HAP-1 (cell line): ENCODE measurements around the gene CD28.

ENCODE experiments used
- DNase-seq, 2 experiments: peaks; one replicate each; pipeline ENCODE4 v3.0.0-alpha.2; 2016 to 2020; ENCODE audit warnings: low spot score in 2 of 2
- H3K27me3 ChIP-seq: fragments of 250-450 bp; sonication (Bioruptor Pico); 2 replicates; pipeline ENCODE4 v1.5.1; 2020; ENCODE audit warnings: low read depth, mild to moderate bottlenecking, moderate library complexity
- H3K36me3 ChIP-seq: fragments of 250-450 bp; sonication (Bioruptor Pico); replicated peaks from 2 replicates; pipeline ENCODE4 v1.5.1; 2020; ENCODE audit warnings: mild to moderate bottlenecking
- H3K4me1 ChIP-seq: fragments of 250-450 bp; sonication (Bioruptor Pico); 2 replicates; pipeline ENCODE4 v1.5.1; 2020; ENCODE audit warnings: mild to moderate bottlenecking
- H3K4me3 ChIP-seq: fragments of 250-450 bp; sonication (Bioruptor Pico); 2 replicates; pipeline ENCODE4 v1.5.1; 2020; ENCODE audit warnings: mild to moderate bottlenecking, moderate library complexity
- H3K9me3 ChIP-seq: fragments of 250-450 bp; sonication (Bioruptor Pico); 2 replicates; pipeline ENCODE4 v1.5.1; 2020; ENCODE audit warnings: mild to moderate bottlenecking, moderate library complexity
- in situ Hi-C: fragments of 300-500 bp; cut with MboI; formaldehyde crosslinking; loops from 3 replicates; pipeline ENCODE4 v1.14.3; 2020; ENCODE audit warnings: low sequenced_read_pairs, inconsistent platforms, mixed read lengths

CD28 gene

DNA sequence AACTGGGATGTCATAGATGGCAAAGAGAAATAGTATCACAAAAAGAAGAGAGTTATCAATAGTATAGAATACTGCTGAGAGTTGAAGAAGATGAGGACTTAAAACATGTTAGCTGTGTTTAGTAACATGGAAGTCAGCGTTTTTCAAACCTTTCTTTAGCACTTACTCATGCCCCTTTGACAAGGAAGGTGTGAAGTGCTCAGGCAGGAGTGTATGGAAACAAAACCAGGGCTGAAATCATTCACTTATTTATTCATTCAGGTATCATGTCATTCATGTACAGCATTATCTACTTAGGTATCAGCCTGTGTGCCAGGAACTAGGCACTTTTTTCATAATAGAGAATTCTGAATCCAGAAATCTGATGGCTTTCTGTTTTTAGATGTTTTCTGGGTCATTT lies 27.2 kb downstream of the CD28 start:
- Histone ChIP-seq H3K27me3 (no peaks in the 10 kb centered on the region), H3K9me3 (no peaks in the 10 kb centered on the region), H3K4me1 (no peaks in the 10 kb centered on the region), H3K4me3 (no peak overlapping the region), H3K36me3 (no peaks in the 10 kb centered on the region)
- in situ Hi-C loops, result no loop called here
- no peak for DNase-seq

DNA sequence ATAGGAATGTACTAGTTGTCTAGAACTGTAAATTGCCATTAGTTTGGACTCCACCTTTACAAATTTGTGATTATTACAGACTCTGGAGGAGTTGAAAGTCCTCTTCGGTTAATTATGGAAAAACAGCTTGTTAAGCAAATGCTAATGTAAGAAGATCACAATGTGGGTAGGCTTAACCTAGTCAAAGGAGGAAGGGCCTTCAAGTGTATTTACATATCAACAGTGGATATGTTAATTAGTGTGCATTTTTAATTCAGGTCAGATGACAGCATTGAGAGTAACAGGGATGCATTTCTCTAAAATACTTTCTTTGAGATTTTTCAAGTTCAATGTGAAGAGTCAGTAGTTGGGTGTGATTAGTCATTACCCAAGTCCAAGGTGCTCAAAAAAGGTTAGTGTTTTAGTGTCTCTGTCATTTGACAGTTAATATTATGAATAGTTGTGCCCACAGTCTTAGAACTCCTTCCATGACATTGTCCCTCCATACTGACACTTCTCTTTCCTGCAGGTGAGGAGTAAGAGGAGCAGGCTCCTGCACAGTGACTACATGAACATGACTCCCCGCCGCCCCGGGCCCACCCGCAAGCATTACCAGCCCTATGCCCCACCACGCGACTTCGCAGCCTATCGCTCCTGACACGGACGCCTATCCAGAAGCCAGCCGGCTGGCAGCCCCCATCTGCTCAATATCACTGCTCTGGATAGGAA lies 28.0 kb downstream of the CD28 start:
- H3K9me3 ChIP-seq, result no peaks in the 10 kb centered on the region
- in situ Hi-C loops, result no loop called here
- DNase-seq, result no peak
- H3K4me1 ChIP-seq, result no peaks in the 10 kb centered on the region
- H3K4me3 ChIP-seq, result no peak overlapping the region
- H3K36me3 ChIP-seq, result no peaks in the 10 kb centered on the region
- H3K27me3 ChIP-seq, result no peaks in the 10 kb centered on the region

DNA sequence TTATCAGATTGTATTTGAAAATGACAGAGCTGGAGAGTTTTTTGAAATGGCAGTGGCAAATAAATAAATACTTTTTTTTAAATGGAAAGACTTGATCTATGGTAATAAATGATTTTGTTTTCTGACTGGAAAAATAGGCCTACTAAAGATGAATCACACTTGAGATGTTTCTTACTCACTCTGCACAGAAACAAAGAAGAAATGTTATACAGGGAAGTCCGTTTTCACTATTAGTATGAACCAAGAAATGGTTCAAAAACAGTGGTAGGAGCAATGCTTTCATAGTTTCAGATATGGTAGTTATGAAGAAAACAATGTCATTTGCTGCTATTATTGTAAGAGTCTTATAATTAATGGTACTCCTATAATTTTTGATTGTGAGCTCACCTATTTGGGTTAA lies 30.9 kb downstream of the CD28 start:
- no peaks in the 10 kb centered on the region for H3K27me3 ChIP-seq
- in situ Hi-C loops, result no loop called here
- no peak overlapping the region for H3K4me3 ChIP-seq
- no peaks in the 10 kb centered on the region for H3K9me3 ChIP-seq
- H3K36me3 ChIP-seq, result no peaks in the 10 kb centered on the region
- H3K4me1 ChIP-seq, result no peaks in the 10 kb centered on the region
- no peak for DNase-seq

DNA sequence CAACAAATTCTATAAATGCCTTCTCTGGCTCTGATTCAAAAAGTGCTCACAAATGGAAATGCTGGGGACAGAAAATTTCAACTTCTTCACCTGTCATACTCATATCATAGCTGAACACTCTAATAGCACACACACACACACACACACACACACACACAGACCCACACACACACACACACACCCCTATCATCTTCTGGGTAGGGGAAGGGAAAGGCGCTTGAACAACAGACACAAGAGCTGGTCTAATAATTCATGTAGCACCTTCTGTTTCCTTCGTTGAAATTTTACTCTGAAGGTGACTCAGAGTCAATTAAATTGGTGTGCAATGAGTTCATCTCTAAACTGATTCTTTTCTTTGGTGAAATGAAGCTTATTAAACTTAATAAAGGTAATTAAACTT lies 32.9 kb downstream of the CD28 start:
- Histone ChIP-seq H3K4me1 (no peaks in the 10 kb centered on the region), H3K27me3 (no peaks in the 10 kb centered on the region), H3K36me3 (no peaks in the 10 kb centered on the region), H3K4me3 (no peak overlapping the region), H3K9me3 (no peaks in the 10 kb centered on the region)
- no peak for DNase-seq
- in situ Hi-C loops, result no loop called here

DNA sequence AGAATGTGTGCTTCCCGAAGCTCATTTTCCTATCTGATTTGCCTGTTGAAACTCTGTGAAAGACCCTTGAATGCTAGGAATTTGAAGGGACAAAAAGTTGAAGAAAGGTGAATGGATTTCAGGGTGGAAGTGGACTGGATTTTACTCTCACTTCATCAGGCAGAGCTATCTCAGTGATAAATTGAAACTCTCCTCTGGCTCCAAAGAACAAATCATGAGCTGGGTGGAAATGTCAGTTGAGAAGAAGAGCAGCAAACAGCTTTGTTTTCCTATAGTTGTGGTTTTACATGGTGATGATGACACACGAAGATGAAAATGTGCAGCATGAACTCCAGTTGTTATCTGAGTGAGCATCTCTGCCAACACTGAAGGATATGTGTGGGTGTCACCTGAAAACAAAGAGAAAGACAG lies 34.4 kb downstream of the CD28 start:
- no peaks in the 10 kb centered on the region for H3K9me3 ChIP-seq
- H3K27me3 ChIP-seq, result no peaks in the 10 kb centered on the region
- in situ Hi-C loops, result no loop called here
- H3K4me1 ChIP-seq, result no peaks in the 10 kb centered on the region
- no peak for DNase-seq
- no peaks in the 10 kb centered on the region for H3K36me3 ChIP-seq
- no peak overlapping the region for H3K4me3 ChIP-seq

DNA sequence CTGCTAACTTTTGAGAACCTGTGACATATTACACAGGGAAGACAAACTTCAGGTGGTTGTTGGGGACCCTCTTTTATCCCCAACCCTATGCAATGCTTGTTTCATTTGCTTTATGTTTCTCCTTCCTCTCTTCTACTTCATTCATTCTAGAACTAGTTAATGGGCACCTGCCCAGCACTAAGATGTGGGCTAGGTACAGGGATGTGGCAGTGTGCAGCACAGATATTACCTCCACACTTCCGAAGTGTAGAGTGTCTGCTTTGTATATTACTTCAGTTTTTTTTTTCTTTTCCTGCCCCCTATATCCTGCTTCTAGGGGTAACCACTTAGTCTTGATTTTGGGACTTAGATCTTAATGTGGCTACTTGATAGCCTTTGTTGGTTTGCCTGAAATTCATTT lies 35.1 kb downstream of the CD28 start:
- Histone ChIP-seq H3K4me1 (no peaks in the 10 kb centered on the region), H3K9me3 (no peaks in the 10 kb centered on the region), H3K36me3 (no peaks in the 10 kb centered on the region), H3K27me3 (no peaks in the 10 kb centered on the region), H3K4me3 (no peak overlapping the region)
- in situ Hi-C loops, result no loop called here
- no peak for DNase-seq

DNA sequence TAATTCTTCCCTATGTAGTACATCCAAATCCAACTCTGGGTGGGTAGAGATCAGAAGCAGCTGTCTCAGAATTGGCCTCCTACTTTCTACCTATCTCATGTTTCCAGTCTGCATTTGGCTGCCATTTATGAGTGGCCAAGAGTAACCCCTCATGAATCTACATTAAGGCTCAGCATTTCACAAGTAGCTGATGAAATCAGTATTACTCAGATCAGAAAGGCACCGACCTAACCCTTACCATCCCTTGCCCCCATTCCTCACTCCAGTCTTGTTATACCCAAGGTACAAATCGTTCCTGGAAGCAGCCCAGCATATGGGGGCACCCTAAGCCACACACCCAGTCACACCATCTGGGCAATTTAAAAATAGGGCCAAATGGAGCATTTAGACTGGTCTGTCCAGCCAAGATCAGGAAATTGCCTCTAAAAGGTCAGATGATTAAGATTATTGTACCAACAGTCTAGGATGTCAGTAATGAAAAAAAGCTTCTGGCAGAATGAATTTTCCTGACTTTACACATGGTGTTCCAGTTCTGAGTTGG lies 37.1 kb downstream of the CD28 start:
- Histone ChIP-seq H3K27me3 (no peaks in the 10 kb centered on the region), H3K36me3 (no peaks in the 10 kb centered on the region), H3K9me3 (no peaks in the 10 kb centered on the region), H3K4me1 (no peaks in the 10 kb centered on the region), H3K4me3 (no peak overlapping the region)
- in situ Hi-C loops, result no loop called here
- DNase-seq, result no peak

DNA sequence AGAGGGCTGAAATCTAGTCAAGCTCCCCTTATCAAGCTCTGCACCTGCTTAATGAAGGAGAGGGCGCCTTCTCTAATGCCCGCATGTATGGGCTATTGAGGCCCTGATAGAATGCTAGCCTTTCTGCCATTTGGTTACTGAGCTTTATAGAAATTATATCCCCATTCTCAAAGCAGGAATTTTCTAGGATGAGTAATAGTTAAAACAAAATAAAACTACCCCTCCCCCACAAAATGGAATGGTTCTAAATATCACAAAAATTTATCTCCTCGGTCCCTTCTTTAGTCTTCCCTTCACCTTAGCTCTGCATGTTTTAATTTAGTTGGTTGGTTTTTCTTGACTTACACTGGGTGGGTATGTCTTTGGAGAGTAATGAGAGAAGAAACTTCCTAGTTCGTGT lies 37.7 kb downstream of the CD28 start:
- no peak overlapping the region for H3K4me3 ChIP-seq
- H3K36me3 ChIP-seq, result no peaks in the 10 kb centered on the region
- no peaks in the 10 kb centered on the region for H3K9me3 ChIP-seq
- no peak for DNase-seq
- in situ Hi-C loops, result no loop called here
- no peaks in the 10 kb centered on the region for H3K4me1 ChIP-seq
- H3K27me3 ChIP-seq, result no peaks in the 10 kb centered on the region

DNA sequence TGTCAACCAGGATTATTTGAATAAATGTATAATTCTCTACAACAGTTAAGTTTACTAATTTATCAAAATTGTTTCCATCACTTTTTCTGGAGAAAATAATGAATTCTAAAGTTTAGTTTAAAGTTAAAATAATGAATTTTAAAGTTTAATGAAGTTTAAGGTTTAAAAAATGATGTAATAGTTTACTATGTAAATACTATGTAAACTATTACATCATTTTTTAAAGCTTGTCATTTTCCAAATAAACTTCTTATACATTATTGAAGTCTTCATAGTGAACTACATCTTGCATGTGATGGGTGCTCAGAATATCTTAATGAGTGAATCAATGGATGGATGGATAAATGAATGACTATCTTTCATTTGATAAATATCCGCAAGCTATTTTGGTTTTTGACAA lies 38.8 kb downstream of the CD28 start:
- Histone ChIP-seq H3K36me3 (no peaks in the 10 kb centered on the region), H3K4me1 (no peaks in the 10 kb centered on the region), H3K9me3 (no peaks in the 10 kb centered on the region), H3K27me3 (no peaks in the 10 kb centered on the region), H3K4me3 (no peak overlapping the region)
- in situ Hi-C loops, result no loop called here
- DNase-seq, result no peak

DNA sequence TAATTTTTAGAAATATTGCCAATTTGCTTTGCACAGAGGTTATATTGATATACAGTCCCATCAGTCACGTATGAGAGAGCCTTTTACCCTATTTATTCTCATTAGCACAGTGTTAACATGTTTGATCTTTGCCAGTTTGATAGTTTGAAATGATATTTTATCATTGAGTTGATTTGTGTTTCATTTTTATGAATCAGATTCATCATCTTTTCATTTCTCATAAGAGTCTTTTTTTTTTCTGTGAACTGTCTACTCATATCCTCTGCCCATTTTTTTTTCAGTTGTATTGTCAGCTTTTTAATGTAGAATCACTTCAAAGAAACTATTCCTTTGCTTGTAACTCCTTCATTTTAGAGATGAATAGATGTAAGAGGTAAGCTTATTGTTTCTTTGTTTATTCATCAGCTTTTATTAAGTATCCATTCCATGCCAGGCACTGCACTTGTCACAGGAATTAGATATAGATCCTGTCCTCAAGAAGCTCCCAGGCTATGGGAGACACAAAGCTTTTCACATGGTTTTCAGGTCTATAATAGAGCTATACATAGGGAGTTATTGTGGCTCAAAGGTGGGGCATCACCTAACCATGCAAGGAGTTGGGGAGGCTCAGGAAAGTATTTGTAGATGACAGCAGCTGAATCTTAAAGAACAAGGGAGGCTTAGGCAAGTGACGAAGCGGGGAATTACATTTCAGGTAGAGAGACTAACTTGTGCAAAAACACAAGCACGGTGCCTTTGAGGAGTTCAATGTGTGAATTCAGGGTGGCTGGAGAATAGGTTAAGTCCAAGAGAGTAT lies 42.1 kb downstream of the CD28 start:
- Histone ChIP-seq H3K9me3 (no peaks in the 10 kb centered on the region), H3K27me3 (no peaks in the 10 kb centered on the region), H3K4me3 (no peak overlapping the region), H3K4me1 (no peaks in the 10 kb centered on the region), H3K36me3 (no peaks in the 10 kb centered on the region)
- in situ Hi-C loops, result no loop called here
- DNase-seq, result no peak

DNA sequence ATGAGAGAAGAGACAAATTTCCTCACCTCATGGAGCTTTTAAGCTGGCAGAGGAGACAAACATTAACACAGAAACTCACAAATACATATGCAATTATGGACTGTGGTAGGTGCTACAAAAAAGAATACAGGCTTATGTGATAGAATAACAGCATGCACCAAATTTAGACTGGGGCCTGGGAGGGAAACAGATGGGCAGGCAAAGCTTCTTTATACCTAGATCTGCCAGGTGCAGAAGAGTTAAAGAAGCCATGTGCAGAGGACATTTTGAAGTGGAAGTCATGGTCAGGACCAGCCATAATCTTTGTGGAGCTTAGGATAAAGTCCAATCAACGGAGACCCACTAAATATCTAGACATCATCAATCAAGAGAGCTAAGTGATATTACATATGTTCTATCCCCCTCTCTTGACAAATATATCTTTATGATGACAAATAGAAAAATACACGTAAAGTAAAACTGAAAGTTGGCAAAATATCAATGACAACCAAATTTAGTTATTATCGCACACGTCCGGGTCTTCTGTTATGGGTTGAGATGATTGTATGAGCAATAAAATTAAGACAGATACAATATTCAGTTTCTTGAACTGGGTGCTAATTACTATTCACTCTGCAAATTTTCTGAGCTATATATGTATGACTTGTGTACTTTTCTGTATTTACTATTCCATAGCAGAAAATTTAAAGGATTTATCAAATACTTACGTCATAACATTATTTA lies 44.1 kb downstream of the CD28 start:
- H3K4me3 ChIP-seq, result no peak overlapping the region
- in situ Hi-C loops, result no loop called here

DNA sequence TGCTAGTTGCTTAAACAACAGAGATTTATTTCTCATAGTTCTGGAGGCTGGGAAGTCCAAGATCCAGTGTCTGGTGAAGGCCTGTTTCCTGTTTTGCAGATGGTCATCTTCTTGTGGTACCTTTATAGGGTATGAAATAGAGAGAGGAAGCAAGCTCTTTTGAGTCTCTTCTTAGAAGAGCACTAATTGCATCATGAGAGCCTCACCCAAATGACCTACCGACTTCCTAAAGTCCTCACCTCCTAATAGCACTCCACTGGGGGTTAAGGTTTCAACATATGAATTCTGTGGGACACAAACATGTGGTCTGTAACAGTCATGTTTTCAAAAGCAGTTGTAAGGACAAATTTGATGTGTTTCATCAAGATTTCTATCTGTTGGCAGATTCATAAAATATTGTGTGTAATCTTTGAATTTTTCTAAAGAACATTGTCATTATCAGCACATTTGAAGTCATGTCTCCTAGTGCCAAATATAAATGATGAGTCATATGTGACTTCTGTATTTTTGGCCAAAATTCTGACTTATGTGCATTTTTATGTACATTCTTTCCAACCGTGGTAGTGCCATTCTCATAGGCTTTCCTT lies 45.3 kb downstream of the CD28 start:
- DNase-seq, result no peak
- no peak overlapping the region for H3K4me3 ChIP-seq
- in situ Hi-C loops, result no loop called here

More for the DNA sequence above, 44.1 kb downstream of the CD28 start:
- no peaks in the 10 kb centered on the region for H3K27me3 ChIP-seq
- DNase-seq, result no peak
- H3K4me1 ChIP-seq, result no peaks in the 10 kb centered on the region
- H3K9me3 ChIP-seq, result no peaks in the 10 kb centered on the region
- no peaks in the 10 kb centered on the region for H3K36me3 ChIP-seq

DNA sequence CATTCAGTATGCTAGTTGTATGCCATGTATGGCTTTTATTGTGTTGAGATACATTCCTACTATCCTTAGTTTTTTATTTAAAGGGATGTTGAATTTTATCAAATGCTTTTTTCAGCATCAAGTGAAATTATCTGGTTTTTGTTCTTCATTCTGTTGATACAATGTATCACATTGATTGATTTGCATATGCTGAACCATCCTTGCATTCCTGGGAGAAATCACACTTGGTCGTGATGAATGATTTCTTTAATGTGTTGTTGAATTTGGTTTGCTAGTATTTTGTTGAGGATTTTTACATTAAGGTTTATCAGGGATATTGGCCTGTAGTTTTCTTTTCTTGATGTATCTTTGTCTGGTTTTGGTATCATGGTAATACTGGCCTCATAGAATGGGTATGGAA lies 49.7 kb downstream of the CD28 start:
- Histone ChIP-seq H3K36me3 (no peaks in the 10 kb centered on the region), H3K4me3 (no peak overlapping the region), H3K9me3 (no peaks in the 10 kb centered on the region), H3K27me3 (no peaks in the 10 kb centered on the region), H3K4me1 (no peaks in the 10 kb centered on the region)
- in situ Hi-C loops, result no loop called here
- no peak for DNase-seq

More for the DNA sequence above, 45.3 kb downstream of the CD28 start:
- Histone ChIP-seq H3K9me3 (no peaks in the 10 kb centered on the region), H3K36me3 (no peaks in the 10 kb centered on the region), H3K27me3 (no peaks in the 10 kb centered on the region), H3K4me1 (no peaks in the 10 kb centered on the region)
